ENCODE measurements around the gene GNB3.

- TF ChIP-seq CTCF (conservative IDR thresholded peaks at IDR 0.05; ENCODE audit: low read length) (no peak), EZH2phosphoT487 (IDR thresholded peaks at IDR 0.05; ENCODE audit: borderline replicate concordance, low read depth, low read length) (no peak)
These were observed 9.2 kb upstream of the GNB3 start for GRCh38 chr12:6831450-6831995.
